MM.1S (cell line): ENCODE measurements around the gene GALNT5.

ENCODE experiments used
- EZH2 ChIP-seq: fragments of 300-600 bp; sonication (generic); optimal IDR thresholded peaks from 2 replicates; pipeline ENCODE3; 2017; ENCODE audit warnings: low read depth, mild to moderate bottlenecking, antibody characterized with exemption, low read length, mixed read lengths
- TF ChIP-seq, protein P1 (sequence below): fragments of 300-600 bp; sonication (generic); IDR thresholded peaks from 2 replicates; pipeline ENCODE4 v1.5.1; 2016; ENCODE audit warnings: antibody characterized with exemption, low read length, mixed read lengths

DNA sequence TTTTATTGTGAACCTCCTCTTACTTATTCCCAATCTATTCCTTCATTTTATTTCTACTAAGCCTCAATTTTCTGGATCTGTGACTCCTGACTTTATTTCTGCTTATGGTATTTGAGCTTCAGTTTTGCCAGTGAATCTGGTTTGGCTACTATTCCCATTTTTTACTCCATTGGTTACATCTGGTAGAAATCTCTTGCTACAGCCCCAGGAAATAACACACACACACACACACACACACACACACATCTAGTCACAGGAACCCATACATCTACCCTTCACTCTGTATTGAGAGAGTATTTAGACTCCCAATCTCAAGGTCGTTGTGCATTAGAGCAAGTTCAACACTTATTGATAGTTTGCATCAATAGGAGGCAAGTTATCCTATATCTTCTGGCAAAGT is 37.0 kb upstream of the GALNT5 start:
- TF ChIP-seq, protein P1, sequence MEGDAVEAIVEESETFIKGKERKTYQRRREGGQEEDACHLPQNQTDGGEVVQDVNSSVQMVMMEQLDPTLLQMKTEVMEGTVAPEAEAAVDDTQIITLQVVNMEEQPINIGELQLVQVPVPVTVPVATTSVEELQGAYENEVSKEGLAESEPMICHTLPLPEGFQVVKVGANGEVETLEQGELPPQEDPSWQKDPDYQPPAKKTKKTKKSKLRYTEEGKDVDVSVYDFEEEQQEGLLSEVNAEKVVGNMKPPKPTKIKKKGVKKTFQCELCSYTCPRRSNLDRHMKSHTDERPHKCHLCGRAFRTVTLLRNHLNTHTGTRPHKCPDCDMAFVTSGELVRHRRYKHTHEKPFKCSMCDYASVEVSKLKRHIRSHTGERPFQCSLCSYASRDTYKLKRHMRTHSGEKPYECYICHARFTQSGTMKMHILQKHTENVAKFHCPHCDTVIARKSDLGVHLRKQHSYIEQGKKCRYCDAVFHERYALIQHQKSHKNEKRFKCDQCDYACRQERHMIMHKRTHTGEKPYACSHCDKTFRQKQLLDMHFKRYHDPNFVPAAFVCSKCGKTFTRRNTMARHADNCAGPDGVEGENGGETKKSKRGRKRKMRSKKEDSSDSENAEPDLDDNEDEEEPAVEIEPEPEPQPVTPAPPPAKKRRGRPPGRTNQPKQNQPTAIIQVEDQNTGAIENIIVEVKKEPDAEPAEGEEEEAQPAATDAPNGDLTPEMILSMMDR, result no peak
- TF ChIP-seq EZH2, result no peak
